Suprapubic skin (tissue), 4 donors: ENCODE measurements around the gene MEIKIN. TPM values are rescaled to one million over a fixed set of nuclear protein-coding genes. Genes with fewer than 3 reads are reported as not detected.
"Not testable (repeated sequence)": the region's sequence is repeated elsewhere in the genome, so short reads cannot be mapped to it uniquely, and the experiment has no call there.

Experiments
- DNase-seq, 2 donors: peaks; one replicate each; pipeline ENCODE4 v3.0.0-alpha.2; 2019; ENCODE audit warnings: low spot score in 2 of 2
- H3K27ac ChIP-seq: fragments of 200-600 bp; sonication (generic); one replicate; pipeline ENCODE4 v1.5.1; 2019
- H3K27me3 ChIP-seq: fragments of 200-600 bp; sonication (generic); one replicate; pipeline ENCODE4 v1.5.1; 2019
- H3K36me3 ChIP-seq: fragments of 200-600 bp; sonication (generic); one replicate; pipeline ENCODE4 v1.5.1; 2019
- H3K4me1 ChIP-seq: fragments of 200-600 bp; sonication (generic); one replicate; pipeline ENCODE4 v1.5.1; 2019
- H3K4me3 ChIP-seq: fragments of 200-600 bp; sonication (generic); one replicate; pipeline ENCODE4 v1.5.1; 2019; ENCODE audit warnings: mild to moderate bottlenecking
- H3K9me3 ChIP-seq: fragments of 200-600 bp; sonication (generic); one replicate; pipeline ENCODE4 v1.5.1; 2019
- CTCF ChIP-seq, 2 donors: fragments of 200-600 bp in 1 of 2; fragments of 450-650 bp in 1 of 2; sonication (generic) in 1 of 2; IDR thresholded peaks; one replicate each; pipeline ENCODE4 v1.5.1; 2016 to 2019; ENCODE audit warnings: antibody characterized with exemption in 2 of 2, mild to moderate bottlenecking in 1 of 2, moderate library complexity in 1 of 2
- EP300 ChIP-seq: sonication (generic); formaldehyde crosslinking; IDR thresholded peaks from one replicate; pipeline ENCODE4 v1.6.1; 2017; ENCODE audit warnings: antibody characterized with exemption
- POLR2A ChIP-seq, 2 donors: fragments of 450-650 bp; IDR thresholded peaks; one replicate each; pipeline ENCODE4 v1.6.1; 2017; ENCODE audit warnings: antibody characterized with exemption in 2 of 2, mild to moderate bottlenecking in 2 of 2, moderate library complexity in 2 of 2
- POLR2AphosphoS5 ChIP-seq, 3 donors: sonication (generic); formaldehyde crosslinking; IDR thresholded peaks; one replicate each; pipeline ENCODE4 v1.6.1; 2017; ENCODE audit warnings: antibody characterized with exemption in 3 of 3
- WGBS: methylation state at CpG from one replicate; pipeline ENCODE4 v1.1.5; 2018; 5-methylcytosine and 5-hydroxymethylcytosine counted together
- total RNA-seq, 4 donors: library from RNA; depleted of rRNA; stranded (reverse); fragments of >200 nt; gene quantifications; one replicate each; pipeline ENCODE4 v1.1.0, GENCODE V29; 2016

Gene MEIKIN
- total RNA-seq, 4 donors from 2014 or later: not detected

GRCh38 chr5:131845828-131846227 lies 99.6 kb downstream of the MEIKIN start:
- Histone ChIP-seq H3K4me1 (no peaks in the 10 kb centered on the region), H3K9me3 (peaks cover 19% of the 10 kb centered on the region), H3K27me3 (no peaks in the 10 kb centered on the region), H3K4me3 (no peak overlapping the region), H3K36me3 (no peaks in the 10 kb centered on the region), H3K27ac (no peak overlapping the region)
- no peak for DNase-seq
- TF ChIP-seq EP300 (no peak), CTCF (IDR thresholded peaks at IDR 0.05) (no peak), POLR2AphosphoS5 (IDR thresholded peaks at IDR 0.05) (no peak), POLR2A (IDR thresholded peaks at IDR 0.05) (no peak)

- WGBS: 89% methylated on average over 1 of the region's 1 CpG
- not testable (repeated sequence) for H3K4me3 ChIP-seq, DNase-seq, H3K36me3 ChIP-seq, H3K27ac ChIP-seq, H3K9me3 ChIP-seq, H3K27me3 ChIP-seq, H3K4me1 ChIP-seq
Observed at GRCh38 chr5:131842971-131843370, 102.5 kb downstream of the MEIKIN start.

- DNase-seq, H3K36me3 ChIP-seq, H3K27me3 ChIP-seq, H3K4me1 ChIP-seq, H3K27ac ChIP-seq, H3K4me3 ChIP-seq, H3K9me3 ChIP-seq: not testable (repeated sequence)
- WGBS: 94% methylated on average over 2 of the region's 2 CpGs
Observed at GRCh38 chr5:131832702-131833101, 112.8 kb downstream of the MEIKIN start.

GRCh38 chr5:131825404-131826013 lies 120.0 kb downstream of the MEIKIN start:
- Histone ChIP-seq H3K4me1 (no peaks in the 10 kb centered on the region), H3K4me3 (no peak overlapping the region), H3K27me3 (no peaks in the 10 kb centered on the region), H3K36me3 (no peaks in the 10 kb centered on the region), H3K9me3 (no peaks in the 10 kb centered on the region), H3K27ac (no peak overlapping the region)
- TF ChIP-seq CTCF (IDR thresholded peaks at IDR 0.05) (no peak), POLR2AphosphoS5 (IDR thresholded peaks at IDR 0.05) (no peak), EP300 (no peak), POLR2A (IDR thresholded peaks at IDR 0.05) (no peak)
- no peak for DNase-seq
- WGBS: 67% methylated on average over 2 of the region's 2 CpGs

GRCh38 chr5:131824631-131825030 lies 120.8 kb downstream of the MEIKIN start:
- Histone ChIP-seq H3K36me3 (no peaks in the 10 kb centered on the region), H3K4me1 (no peaks in the 10 kb centered on the region), H3K4me3 (no peak overlapping the region), H3K9me3 (no peaks in the 10 kb centered on the region), H3K27me3 (no peaks in the 10 kb centered on the region), H3K27ac (no peak overlapping the region)
- TF ChIP-seq CTCF (IDR thresholded peaks at IDR 0.05): no peak
- no peak for TF ChIP-seq POLR2AphosphoS5 (IDR thresholded peaks at IDR 0.05)
- no peak for TF ChIP-seq POLR2A (IDR thresholded peaks at IDR 0.05)
- no peak for TF ChIP-seq EP300
- WGBS: 94% methylated on average over 1 of the region's 1 CpG
- no peak for DNase-seq

- DNase-seq: no peak
- WGBS: 88% methylated on average over 1 of the region's 1 CpG
- no peaks in the 10 kb centered on the region for H3K36me3 ChIP-seq
Observed at GRCh38 chr5:131821221-131821620, 124.2 kb downstream of the MEIKIN start.

More at GRCh38 chr5:131821221-131821620, 124.2 kb downstream of the MEIKIN start:
- H3K4me1 ChIP-seq: no peaks in the 10 kb centered on the region
- no peak overlapping the region for H3K4me3 ChIP-seq
- TF ChIP-seq POLR2AphosphoS5 (IDR thresholded peaks at IDR 0.05) (no peak), EP300 (no peak), CTCF (IDR thresholded peaks at IDR 0.05) (no peak), POLR2A (IDR thresholded peaks at IDR 0.05) (no peak)
- H3K9me3 ChIP-seq: no peaks in the 10 kb centered on the region
- H3K27me3 ChIP-seq: no peaks in the 10 kb centered on the region
- H3K27ac ChIP-seq: no peak overlapping the region
